HG02943 (cell line): ENCODE results near the gene JMJD6.
"Not testable (repeated sequence)": the region's sequence is repeated elsewhere in the genome, so short reads cannot be mapped to it uniquely, and the experiment has no call there.

Experiments used
- ATAC-seq: cut with Tn5 transposase; IDR thresholded peaks from one replicate; pipeline ENCODE4 v1.9.1; 2021; ENCODE audit warnings: mild to moderate bottlenecking, low read depth, moderate library complexity; ENCODE audit not compliant: unreplicated experiment

The JMJD6 gene

DNA sequence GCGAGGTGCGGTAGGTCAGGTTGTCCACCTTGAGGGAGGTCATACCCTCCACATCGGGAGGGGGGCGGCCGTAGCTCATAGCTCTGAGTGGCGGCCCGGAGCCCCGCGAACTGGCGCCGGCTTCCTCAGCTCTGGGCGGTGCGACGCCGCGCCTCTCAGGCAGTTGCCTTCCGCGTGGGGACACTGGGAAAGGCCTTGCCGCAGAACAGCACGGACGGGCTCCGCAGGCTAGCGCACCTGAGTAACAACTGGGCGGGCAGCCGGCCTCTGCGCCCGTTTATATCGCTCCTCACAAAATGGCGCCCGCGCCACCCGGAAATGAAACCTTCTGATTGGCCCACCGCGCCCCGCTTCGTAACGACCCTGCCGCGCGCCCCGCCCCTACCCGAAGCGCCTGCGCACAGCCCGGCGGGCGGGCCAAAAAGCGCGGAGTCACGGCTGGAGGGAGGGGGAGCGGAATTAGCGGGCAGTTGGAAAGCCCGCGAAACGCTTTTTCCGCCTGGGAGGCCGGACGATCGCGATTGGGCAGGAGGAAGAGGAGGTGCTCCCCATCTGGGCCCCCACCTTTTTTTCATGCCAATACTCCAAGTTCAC, 10.8 kb upstream of the JMJD6 start, which contains the start of gene SRSF2:
SRSF2 (minus strand) TSS at position 250 of the 594 bp plus-strand sequence; CDS start at position 79, 171 bp downstream.
- ATAC-seq, result peak; percentile 68

GRCh38 chr17:76736349-76737081, 10.1 kb upstream of the JMJD6 start:
- peak; percentile 1 for ATAC-seq

GRCh38 chr17:76735586-76736348, 9.4 kb upstream of the JMJD6 start:
- ATAC-seq, result no peak

- no peak for ATAC-seq
These were observed 8.6 kb upstream of the JMJD6 start for GRCh38 chr17:76735006-76735405.

GRCh38 chr17:76734080-76734840, 7.9 kb upstream of the JMJD6 start:
- ATAC-seq, result no peak

DNA sequence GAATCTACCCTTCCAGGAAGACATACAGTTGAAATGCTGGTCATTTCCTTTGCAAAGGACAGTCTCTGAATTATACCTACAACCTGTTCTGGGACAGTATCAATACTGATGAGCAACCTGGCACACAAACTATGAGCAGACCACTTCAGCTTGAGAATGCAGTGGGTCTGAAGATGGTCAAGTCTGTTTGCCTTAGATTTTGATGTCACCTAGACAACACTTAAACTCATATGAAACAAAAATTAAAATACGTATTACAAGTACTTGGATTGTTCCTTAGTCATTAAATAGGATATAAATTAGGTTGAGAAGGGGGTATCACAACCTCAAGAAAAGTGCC, 7.2 kb upstream of the JMJD6 start:
- ATAC-seq, result no peak

- ATAC-seq, result no peak
These were observed 6.6 kb upstream of the JMJD6 start for GRCh38 chr17:76732734-76733617.

DNA sequence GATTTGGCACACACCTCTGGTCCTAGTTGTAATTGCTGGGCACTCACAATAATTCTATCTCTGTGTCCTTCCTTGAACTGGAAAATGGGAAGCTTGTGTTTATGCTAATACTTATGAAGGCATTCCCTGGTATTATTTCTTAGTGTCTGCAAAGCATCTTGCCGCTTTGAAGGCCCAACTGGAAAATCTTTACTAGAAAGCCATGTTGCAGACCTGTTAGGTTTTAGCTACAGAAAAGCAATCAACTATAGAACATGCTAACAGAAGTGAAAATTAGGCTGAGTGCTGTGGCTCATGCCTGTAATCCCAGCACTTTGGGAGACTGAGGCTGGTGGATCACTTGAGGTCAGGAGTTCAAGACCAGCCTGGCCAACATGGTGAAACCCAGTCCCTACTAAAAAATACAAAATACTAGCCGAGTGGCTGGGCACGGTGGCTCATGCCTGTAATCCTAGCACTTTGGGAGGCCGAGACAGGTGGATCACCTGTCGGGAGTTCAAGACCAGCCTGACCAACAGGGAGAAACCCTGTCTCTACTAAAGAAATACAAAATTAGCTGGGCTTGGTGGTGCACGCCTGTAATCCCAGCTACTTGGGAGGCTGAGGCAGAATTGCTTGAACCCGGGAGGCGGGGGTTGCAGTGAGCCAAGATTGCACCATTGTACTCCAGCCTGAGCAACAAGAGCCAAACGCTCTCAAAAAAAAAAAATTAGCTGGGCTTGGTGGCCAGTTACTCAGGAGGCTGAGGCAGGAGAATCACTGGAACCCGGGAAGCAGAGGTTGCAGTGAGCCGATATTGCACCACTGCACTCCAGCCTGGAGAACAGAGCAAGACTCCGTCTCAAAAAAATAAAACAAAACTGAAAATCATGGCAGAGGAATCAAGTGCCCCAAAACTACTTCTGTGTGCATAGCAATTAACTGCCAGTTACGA, 5.7 kb upstream of the JMJD6 start:
- not testable (repeated sequence) for ATAC-seq

DNA sequence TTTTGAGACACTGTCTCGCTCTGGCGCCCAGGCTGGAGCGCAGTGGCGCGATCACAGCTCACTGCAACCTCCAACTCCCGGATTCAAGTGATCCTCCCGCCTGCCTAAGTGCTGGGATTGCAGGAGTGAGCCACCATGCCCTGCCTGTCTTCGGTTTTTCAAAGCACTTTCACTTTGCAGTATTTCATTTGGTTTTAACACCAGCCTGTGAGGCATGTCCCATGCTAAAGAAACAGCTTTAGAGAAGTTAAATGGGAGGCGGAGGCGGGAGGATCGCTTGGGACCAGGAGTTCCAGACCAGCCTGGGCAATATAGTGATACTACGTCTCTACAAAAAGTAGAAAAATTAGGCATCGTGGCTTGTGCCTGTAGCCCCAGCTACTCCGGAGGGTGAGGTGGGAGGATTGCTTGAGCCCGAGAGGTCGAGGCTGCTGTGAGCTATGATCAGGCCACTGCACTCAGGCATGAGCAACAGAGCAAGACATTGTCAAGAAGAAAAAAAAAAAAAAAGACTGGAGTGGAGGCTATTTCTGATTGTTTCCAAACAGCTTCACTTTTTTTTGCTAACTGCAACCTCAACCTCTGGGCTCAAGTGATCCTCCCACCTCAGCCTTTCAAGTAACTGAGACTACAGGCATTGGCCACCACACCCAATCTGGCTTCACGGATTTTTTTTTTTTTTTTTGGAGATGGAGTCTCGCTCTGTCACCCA, 1.5 kb upstream of the JMJD6 start:
- ATAC-seq, result no peak

DNA sequence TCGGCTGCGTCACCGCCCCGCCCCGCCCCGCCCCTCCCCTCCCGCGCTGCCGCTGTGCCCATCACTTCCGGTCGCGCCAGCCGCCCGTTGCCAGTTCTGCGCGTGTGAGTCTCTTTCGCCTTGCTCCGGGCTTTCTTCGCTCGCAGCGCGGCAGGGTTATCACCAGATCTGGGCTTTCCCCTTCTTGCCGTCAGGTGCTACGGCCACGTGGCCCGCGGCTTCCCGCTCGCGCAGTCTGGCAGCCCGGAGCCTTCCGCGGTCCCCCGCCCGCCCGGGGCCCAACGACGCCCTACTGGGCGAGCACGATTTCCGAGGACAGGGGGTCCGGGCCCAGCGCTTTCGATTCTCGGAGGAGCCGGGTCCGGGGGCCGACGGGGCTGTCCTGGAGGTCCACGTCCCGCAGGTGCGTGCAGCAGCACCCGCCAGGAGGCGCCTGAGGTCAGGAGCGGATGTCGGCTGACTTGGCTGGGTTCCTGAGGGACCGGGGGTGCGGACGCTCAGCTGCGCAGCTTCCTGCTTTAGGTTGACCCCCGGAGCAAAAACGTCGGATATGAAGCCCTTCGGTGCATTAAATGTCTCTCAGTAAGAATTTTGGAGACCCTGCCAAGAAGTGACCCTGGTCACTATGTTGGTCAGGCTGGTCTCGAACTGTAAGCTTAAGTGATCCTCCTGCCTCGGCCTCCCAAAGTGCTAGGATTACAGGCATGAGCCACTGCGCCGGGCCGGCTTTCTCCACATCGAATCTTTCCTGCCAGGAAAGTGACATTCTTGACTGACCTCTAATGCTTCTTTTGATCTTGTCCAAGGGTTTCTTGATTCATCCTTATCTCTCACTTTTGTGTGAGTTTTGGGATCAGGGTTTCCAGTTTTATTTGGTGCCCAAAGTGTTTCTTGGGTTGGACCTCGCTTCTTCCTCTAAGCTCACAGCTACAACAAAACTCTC, 641 bp upstream of the JMJD6 start, which contains the start of gene METTL23:
METTL23 (plus strand) TSS at position 64 of the 943 bp plus-strand sequence. CDS start 2,872 bp downstream, outside the sequence.
- peak; percentile 40 for ATAC-seq

DNA sequence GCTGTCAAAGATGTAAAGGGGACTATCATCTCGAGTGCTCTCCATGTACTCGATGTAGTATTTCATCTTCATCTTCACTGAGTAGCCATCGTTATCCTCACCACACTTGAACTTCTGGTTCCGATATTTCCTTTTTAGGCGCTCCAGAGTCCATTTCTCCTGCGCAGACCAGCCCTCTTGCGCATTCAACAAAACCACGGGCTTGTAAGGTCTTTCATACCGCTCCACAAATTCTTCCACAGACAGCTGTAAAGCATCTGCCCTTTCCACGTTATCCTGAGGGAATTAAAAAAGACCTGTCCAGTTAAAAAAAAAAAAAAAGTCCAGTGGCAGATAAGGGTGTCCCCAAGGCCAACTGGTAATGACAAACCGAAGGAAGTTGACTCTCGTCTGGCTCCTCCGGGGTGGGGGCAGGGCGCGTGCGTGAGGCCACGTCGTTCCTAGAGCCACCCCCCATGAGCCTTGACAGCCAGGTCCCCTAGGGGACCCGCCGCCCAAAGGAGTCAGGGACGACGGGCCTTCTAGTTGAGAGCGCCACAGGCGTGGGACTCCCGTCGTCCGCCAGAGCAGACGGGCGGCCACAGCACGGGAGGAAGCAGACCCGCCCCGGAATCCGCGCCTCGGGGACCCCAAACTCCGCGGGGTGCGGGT, 701 bp downstream of the JMJD6 start:
- peak; percentile 25 for ATAC-seq

- ATAC-seq, result no peak
These were observed 2.6 kb downstream of the JMJD6 start for GRCh38 chr17:76723812-76724211.

DNA sequence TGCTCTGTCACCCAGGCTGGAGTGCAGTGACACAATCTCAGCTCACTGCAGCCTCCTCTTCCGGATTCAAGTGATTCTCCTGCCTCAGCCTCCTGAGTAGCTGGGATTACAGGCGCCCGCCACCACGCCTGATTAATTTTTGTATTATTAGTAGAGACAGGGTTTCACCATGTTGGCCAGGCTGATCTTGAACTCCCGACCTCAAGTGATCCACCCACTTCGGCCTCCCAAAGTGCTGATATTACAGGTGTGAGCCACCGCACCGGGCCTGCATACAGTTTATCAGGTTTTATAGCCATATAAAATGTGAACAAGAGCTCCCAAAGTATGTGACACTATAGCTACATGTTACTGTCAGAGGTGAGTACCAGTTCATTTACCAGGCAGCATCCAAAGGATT, 3.4 kb downstream of the JMJD6 start:
- not testable (repeated sequence) for ATAC-seq

GRCh38 chr17:76722279-76722678, 4.1 kb downstream of the JMJD6 start:
- no peak for ATAC-seq

GRCh38 chr17:76721463-76721862, 4.9 kb downstream of the JMJD6 start:
- no peak for ATAC-seq

DNA sequence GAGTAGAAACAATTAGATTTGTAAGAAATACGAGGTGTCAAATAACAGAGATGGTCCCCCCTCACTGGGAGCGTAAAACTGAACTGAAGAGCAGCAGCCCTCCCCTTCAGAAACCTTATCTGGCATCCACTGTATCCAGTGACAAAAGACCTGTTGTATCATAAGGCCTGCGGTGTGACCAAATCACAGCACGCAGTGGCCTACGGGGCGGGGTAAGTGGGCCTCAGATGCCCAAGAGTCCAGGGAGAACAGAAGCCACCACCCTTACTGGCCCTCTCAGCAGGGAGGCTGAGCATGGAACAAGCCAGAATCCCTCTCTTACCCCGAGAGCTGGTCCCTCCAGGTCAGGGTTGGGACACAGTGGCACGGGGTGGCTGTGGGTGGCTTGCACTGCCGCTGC, 5.5 kb downstream of the JMJD6 start:
- ATAC-seq, result no peak
